Stimulated activated CD4-positive, alpha-beta T cell treated with anti-CD3 and anti-CD28 coated beads, TNF-alpha, amount 100 ng/mL, for 48 hours (primary cell): ENCODE results near the gene RAB11FIP5.
"Not testable (repeated sequence)": the region's sequence is repeated elsewhere in the genome, so short reads cannot be mapped to it uniquely, and the experiment has no call there.

Experiments used
- DNase-seq, 3 donors: peaks; one replicate each; pipeline ENCODE4 v3.0.0-alpha.2; 2020; ENCODE audit warnings: low read depth in 3 of 3

The RAB11FIP5 gene

DNA sequence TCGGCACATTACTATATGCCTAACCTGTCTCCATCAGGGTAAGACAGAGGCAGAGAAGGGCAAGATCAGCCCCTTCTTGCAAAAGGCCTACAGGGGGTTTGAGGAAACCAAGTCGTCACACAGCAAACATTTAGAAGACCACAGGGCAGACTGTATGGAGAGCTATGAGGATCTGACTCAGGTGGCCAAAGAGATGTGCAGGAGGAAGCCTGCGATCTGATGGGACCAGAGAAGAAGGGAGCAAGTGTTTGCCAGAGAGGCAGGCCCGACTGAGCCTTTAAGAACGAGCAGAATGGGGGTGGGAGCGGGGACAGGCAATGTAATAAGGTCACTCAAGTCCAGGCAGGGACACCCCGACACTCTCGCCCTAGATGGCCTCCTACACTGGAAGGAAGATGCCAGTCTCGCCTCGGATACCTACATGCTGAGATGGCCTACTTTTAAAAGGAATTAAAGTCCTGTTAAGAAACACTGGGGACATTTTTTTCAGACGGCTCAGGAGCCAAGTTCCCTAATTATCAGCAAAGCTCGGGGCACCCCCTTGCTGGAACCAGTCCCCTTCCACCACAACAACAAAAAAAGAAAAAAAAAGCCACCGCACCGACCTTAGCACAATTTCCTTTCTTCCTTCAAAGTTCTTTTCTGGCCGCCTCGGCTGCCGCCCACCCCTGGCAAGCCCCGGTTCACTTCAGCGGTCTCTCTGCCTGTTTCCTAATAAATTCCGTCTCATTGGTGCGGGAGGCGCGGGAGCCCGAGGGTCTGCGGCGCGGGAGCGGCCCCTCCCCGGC is 42.7 kb downstream of the RAB11FIP5 start:
- DNase-seq: no peak

- DNase-seq: no peak
Measured at GRCh38 chr2:73069041-73069854, 43.5 kb downstream of the RAB11FIP5 start.

DNA sequence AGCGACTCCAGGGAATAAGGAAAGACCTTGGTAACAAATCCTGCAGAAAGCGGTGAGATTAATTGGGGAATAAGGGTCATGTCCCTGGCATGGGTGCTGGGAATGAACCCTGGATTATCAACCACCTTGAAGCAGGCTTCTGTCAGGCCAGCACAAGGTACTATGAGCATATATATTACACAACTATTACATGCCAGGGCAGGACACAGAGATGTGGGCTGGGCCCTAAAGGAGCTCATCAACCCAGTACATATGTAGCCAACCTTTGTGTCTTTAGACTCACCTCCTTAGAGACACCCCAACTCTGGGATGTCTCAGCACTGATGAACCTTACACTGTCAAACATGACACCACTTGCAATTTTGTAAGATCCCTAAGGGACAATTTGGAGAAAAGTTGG is 44.6 kb downstream of the RAB11FIP5 start:
- DNase-seq: no peak

- DNase-seq: no peak
Measured at GRCh38 chr2:73067043-73067442, 45.7 kb downstream of the RAB11FIP5 start.

- DNase-seq: not testable (repeated sequence)
Measured at GRCh38 chr2:73065070-73065469, 47.7 kb downstream of the RAB11FIP5 start.

GRCh38 chr2:73063909-73064875 is 48.6 kb downstream of the RAB11FIP5 start:
- DNase-seq: no peak

DNA sequence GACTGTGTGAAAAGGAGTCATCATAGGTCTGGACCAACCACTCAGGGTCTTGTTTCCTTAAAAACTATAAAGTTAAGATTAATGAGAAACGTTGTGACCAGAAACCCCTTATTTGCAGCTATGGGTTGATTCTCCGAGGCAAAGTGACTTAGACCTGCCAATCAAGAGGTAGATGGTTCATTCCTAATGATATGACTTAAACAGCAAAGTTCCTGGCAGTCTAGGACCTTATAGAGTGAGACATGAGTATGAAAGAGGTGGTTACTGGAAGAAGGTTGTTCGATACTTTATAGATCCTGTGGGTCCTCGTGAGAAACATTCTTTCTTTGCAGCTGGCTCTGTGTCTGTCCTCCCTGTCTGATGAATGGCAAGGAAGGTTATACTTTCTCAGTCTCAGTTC is 49.3 kb downstream of the RAB11FIP5 start:
- no peak for DNase-seq

DNA sequence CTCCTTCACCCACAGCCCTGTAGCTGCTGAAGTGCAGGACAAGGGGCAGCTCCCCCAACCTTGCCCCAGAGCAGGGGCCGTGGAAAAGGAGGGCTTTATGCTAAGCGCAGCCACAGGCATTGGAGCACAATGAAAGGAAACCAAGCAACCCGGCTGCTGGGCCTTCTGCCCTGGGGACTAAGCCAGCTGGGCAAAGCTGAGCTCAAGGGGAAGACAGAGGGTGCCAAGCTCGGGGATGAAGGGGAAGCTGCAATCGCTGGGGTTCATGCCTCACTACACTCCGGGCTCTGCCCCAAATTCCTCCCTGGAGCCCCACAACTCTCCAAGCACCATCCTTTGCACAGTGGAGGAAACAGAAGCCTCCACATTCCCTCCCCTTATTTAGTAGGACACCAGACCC is 53.6 kb downstream of the RAB11FIP5 start:
- no peak for DNase-seq

GRCh38 chr2:73054980-73055379 is 57.8 kb downstream of the RAB11FIP5 start:
- DNase-seq: no peak

DNA sequence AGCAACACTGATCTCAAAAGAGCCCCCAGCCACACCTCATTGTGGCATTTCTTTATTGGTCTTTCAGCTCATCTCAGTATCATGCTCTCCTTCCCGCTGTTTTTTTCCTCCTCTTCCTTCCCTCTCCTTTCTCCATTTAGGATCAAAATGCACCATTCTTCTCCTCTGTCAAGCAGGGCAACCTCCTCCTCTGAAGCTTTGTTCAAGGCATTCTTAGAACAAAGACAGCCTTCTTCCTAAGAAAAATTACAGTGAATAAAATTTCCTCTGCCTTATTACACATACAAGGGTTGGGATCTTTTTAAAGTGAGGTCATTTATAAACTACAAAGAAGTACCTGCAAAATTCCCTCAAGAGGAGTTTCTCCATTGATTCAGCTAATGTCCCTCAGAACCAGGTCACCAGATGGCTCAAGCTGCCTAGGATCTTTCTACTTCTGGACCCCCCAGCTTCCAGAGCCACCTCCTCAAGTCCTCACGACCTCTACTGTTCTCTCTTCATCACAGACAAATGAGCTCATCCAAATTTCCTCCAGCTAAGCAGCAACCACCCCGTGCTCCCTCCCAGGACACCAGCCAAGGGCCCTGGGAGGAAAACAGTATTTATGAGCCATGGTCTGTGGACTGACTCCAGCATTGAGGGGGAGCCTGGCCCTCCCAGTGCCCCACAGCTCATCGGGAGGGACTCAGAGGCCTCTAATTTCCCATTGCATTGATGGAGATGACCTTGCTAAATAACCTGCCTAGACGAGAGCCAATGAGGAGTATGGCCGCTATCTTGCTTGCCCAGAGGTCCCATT is 59.2 kb downstream of the RAB11FIP5 start:
- DNase-seq: no peak

GRCh38 chr2:73050121-73050545 is 62.6 kb downstream of the RAB11FIP5 start:
- DNase-seq: no peak

DNA sequence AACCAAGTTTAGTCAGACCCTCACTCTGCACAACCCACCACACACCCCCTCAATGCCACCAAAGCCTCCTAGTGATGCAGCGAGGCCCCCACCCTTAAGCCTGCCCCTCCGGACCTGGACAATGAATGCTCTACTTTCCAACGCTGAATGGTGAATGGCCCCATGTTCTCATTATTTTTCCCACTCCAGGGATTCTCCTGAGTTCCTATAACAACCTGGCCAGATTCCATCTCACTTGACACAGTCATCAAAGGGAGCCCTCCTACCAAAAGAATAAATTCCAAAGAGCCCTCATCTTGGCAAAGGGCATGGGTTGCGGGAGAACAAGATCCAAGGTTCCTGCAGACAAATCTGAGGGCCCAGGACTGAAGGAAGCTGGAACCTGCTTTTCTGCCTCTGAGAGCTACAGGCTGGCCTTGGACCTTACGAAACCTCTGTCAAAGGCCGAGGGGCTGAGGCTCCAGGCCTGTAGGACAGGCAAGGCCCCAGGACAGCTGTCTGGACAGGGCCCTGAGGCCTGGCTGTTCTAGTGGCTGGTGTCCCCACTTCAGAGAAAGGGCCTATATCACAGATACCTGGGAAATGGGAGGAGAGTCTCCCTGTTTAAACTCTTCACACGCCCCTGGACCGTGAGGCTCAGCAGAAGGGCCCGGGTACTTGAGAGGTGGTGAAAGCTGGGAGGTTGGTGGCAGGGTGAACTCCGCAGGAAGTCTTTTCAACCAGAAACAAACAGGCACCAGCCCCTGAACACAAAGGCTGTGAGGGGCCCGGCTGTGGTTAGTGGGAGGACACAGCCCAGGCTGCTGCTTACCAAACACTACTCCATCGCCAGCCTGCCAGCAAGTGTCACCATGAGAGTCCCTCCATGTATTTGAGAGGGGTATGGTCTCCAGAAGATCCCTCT is 68.6 kb downstream of the RAB11FIP5 start:
- DNase-seq: no peak

DNA sequence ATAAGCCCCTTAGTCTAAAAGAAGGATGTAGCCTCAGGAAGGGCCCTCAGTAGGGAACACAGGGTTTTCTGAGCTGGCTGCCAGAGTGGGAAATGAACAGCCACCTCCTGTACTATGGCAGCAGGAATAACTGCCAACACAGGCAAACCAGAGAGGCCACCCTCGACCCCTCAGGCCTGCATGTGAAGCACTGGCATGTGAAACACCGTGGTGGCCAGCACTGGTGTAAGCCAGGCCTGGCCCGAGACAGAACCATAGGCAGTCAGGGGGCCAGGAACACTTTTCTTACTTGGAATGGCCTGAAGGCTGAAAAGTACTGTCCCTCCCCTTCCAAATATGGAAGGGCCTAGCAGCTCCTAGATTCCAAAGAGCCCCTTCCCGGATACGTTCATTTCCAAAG is 69.5 kb downstream of the RAB11FIP5 start:
- no peak for DNase-seq

DNA sequence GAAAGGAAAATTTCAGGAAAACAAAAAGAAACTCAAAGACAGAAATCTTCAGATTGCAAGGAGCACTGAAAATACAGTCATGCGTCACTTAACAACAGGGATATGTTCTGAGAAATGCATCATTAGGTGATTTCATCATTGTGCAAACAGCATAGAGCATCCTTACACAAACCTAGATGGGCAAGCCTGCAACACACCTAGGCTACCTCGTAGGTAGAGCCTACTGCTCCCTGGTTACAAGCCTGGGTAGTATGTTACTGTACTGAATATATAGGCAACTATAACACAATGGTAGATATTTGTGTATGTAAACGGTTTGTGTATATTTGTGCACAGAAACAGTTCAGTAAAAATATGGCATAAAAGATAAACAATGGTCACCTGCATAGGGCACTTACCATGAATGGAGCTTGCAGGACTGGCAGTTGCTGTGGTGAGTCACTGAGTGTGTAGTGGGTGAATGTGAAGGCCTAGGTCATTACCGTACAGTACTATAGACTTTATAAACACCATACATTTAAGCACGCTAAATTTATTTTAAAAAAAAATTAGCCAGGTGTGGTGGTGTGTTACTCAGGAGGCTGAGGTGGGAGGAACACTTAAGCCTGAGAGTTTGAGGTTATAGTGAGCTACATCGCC is 74.7 kb downstream of the RAB11FIP5 start:
- DNase-seq: no peak

DNA sequence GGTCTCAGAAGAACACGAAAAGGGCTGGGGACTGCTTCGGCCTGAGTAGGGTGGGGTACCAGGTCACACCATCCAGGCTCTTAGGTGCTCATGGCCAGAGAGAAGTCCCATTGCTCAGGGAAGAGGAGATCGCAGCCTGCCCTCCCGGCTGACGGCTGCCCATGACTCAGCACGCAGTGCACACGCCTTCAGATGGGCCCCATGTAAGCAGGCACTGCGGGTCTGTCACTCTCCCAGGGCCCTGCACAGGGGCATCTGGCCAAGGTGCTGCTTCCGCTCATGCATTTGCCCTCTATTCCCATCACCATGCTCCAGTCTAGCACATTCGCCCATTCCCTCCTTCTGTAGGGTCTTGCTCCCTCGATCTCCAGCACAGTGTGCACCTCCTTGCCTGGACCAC is 76.0 kb downstream of the RAB11FIP5 start:
- no peak for DNase-seq

DNA sequence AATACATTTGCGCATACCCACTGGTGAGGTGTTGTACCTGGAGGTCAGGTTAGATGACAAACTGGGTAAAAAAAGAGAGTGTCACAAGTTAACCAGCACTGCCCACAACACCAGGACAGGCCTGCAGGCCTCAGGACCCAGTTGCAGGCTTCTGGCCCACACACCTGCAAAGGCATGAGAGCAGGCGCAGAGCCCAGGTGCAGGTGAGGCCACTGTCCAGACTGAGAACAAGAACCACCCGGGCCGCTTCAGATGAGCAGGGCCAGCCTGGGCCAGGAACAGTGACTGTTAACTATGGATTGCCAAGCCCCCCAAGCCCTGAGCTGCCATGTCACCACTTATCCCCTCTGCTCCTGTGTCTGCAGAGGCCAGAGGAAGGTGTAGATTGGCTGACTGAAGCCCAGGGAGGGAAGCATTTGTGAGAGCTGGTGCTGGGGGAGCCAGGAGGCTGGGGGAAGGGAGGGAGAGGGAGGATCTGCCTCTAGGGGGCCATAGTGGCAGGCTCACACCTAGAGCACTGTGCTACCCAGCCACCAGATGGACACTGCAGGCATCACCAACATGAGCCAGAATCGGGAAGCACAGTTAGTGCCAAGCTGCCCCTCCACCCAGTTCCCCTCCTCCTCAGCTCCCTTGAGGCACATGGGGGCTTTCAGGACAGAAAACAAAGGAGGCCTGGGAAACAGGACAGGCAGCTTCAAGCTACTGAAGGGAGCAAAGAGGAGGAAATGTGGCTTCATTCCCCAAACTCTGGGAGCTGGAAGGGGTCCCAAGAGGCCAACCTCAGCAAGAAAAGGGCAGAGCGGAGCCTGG is 76.6 kb downstream of the RAB11FIP5 start:
- DNase-seq: no peak

DNA sequence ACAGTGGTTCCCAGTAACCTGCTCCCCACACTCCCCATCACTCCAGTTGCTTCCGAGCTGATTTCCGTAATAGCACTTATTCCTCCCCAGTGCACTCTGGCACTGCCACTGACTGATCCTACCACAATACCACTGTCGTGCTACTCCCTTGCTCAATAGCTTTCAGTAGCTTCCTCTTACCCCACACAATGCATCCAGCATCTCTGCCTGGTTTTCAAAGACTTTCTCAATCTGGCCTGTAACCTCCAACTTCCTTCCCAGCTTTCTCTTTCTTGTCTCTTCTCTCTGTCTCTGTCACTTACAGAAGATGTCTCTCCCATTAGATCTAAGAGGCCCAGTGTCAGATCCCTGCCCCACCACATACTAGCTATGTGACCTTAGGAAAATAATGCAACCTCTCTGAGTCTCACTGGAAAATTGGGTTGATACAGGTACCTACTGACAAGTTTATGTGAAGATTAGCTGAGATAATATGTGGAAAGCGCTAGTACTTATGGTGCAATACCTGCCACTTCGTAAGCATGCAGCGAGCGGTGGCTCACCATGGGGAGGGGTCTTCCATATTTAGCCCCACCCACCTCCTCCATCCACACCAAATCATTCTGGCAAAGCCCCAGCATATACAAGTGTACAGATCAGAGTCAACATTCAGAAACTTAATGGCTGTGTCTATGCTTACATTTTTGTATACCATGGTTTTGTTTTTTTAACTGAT is 77.9 kb downstream of the RAB11FIP5 start:
- no peak for DNase-seq

GRCh38 chr2:73033766-73034381 is 78.9 kb downstream of the RAB11FIP5 start:
- DNase-seq: no peak
